GM19438 (cell line): ENCODE data around the gene ARL15.

Experiments
- ATAC-seq: cut with Tn5 transposase; IDR thresholded peaks from one replicate; pipeline ENCODE4 v1.9.1; 2021; ENCODE audit warnings: low read depth; ENCODE audit not compliant: unreplicated experiment

Gene ARL15

GRCh38 chr5:54254482-54255198 lies 55.7 kb downstream of the ARL15 start:
- no peak for ATAC-seq

GRCh38 chr5:54251981-54252380 lies 58.4 kb downstream of the ARL15 start:
- no peak for ATAC-seq

- no peak for ATAC-seq
Observed at GRCh38 chr5:54249210-54250028, 61.0 kb downstream of the ARL15 start.

DNA sequence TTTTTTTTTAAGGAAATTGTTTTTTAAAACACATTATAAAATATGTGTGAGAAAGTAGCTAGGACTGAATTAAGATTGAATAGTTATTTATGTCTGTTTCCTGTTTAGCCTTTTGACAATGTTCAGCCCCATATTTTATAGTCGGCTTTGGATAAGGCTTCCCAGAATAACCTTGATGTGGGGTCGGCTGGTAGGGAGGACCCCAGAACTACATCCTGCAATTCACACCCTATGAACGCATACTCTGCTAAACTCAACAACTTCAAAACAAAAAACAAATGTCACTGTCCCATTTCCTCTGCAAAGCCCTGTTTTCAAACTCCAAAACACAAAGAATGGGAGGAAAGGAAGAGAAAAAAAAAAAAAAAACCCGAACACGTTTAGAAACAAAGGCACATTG lies 63.1 kb downstream of the ARL15 start:
- ATAC-seq, result no peak

DNA sequence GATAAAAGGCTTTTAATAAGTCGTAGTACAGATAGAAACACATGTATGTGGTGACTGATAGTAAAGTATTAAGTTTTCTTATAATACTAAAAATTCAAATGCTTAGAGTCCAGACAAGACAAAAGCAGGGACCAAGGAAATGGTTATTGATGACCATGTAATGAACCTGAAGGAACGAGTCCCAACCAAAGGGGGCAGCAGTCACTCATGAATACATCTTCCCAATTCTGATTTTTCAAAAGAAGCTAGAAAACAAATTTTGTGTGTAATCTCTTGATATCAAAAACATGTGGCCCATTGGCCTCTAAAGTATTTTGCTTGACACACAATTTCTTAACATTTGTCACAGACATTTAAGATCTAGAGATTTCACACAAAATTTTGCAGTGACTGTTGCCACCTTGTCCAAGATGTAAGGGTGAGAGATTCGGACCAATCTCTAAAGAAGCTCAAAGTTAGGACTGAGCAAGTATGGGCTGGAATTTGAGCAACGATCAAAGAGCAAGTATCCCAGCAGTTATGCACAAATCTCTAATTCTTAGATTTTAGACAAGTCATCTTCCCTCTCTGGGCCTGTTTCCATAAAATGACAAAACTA lies 66.8 kb downstream of the ARL15 start:
- peak; percentile 77 for ATAC-seq

GRCh38 chr5:54242297-54242696 lies 68.1 kb downstream of the ARL15 start:
- ATAC-seq, result no peak

DNA sequence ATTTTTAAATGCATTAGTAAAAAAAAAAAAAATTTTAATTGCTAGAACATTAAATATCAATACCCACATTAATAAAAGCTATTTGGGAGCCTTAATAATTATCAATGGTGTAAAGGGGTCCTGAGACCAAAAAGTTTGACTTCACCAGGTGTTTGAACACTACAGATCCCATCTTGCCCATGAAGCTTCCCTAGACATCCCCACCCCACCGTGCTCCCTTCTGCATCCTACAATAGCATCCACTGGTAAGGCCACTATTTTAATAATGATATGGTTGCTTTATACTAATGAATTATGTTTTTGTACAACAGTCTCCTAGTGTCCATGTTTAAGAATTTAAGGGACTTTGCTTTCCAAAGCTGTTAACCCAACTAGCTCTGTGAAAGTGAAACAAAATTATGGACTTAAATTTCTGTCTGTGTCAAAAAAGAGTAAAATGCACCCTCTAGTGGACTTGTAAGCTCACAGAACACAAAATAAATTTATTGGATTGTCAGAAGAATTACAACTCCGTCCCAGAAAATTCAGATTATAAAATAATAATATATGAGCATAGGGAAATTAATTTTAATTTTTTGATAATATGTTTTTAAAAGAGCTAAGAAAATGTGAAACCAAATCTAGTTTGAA lies 76.0 kb downstream of the ARL15 start:
- no peak for ATAC-seq

DNA sequence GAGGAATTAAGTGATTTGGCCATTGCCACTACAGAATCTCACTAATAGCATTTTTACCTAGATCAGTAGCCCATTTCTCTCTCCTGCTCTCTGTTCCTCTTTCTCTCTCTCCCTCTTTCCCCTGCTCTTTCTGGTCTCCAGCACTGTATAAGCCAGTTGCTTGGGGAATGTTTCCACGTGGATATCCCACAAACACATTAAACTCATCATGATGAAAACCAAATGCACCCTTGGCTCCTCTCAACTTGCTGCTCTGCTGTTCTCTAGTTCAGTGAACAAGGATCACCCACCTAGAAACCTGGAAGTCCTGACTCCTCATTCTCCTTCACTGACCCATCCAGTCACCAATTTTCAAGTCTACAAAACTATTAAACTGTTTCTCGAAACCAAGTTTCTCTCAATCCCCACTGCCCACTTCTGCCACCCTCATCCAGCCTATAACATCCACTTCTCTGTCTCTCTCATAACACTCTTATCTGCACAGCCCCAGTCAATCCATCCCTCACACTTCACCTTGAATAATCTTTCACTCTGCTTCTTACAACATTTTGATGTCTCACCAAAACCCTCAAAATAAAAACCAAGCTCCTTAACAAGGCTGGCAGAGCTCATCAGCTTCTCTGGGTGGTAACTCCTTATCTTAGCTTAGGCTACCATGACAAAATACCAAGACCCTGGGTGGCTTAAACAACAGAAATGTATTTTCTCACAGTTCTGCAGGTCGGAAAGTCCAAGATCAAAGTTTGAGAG lies 79.3 kb downstream of the ARL15 start:
- ATAC-seq, result no peak

- peak; percentile 78 for ATAC-seq
Observed at GRCh38 chr5:54229041-54229780, 81.2 kb downstream of the ARL15 start.

GRCh38 chr5:54227759-54228158 lies 82.6 kb downstream of the ARL15 start:
- ATAC-seq, result no peak

GRCh38 chr5:54227109-54227508 lies 83.3 kb downstream of the ARL15 start:
- ATAC-seq, result no peak

DNA sequence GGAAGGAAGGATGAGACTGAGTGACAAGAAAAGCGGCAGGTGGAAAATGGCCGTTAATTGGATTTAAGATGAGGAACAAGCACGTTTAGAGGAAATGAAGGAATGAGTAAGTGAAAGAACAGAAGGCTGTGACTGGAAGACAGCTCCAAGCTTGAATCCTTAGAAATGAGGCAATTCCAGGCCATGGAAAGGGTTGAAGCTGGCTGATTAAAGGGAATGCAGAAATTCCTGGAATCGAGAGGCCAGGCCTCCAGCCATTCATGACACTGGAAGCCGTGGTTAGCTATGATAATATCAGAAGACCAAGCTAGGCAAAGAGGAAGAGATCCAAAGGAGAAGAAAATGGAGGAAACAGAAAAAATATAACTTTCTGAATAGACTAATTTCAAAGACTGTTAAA lies 84.2 kb downstream of the ARL15 start:
- no peak for ATAC-seq

GRCh38 chr5:54224103-54224826 lies 86.1 kb downstream of the ARL15 start:
- no peak for ATAC-seq

DNA sequence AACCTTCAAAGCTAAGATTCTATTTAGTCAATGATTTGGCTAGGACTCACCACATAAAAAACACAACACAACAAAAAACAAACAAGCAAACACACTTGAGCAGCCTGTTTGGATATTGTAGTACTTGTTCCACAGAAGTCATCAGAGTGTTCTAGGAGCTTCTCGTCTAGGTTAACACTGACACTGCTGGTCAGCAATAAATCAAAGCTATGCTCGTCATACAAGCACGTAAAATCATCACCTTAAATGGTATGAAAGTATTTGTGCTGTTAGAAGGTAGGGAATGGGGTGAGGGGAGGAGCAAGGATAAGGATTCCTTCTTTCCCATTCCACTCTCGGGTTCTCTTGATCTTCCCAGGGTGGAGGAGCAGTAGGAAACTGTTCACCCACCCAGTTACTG lies 88.0 kb downstream of the ARL15 start:
- no peak for ATAC-seq

- no peak for ATAC-seq
Observed at GRCh38 chr5:54221135-54221534, 89.2 kb downstream of the ARL15 start.

GRCh38 chr5:54220230-54221040 lies 89.9 kb downstream of the ARL15 start:
- no peak for ATAC-seq

DNA sequence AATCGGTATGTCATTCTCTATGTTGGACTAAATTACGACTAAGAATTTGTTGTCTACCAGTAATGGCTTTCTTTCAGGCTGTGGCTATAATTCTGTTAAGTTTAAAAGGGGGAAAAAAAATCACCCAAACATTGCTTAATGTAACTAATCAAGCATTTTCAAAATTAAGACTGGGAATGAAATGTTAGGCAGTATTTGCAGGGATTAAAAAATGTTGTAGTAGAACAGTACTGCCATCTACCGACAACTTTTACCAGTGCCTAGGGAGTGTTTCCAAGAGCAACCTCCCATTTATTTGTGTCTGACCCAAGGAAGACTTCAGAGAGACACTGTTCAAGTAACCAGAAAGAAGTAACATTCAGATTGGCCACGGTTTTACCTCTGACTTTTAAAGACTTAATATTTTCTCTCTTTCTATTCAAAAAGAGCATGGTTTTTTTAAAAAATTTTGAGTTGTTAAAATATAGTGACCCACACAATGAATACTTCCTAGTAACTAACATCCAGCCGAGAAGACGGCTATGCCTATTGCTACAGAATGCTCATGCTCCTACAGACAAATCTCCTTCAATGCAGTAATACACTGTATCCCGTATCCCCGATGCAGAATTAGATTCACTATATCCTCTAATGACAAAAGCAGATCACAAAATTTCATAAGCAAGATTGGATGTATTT lies 92.4 kb downstream of the ARL15 start:
- ATAC-seq, result no peak

GRCh38 chr5:54215233-54215736 lies 95.1 kb downstream of the ARL15 start:
- no peak for ATAC-seq
